Peyer's patch (tissue), 4 donors: ENCODE data around the gene FBXO40. TPM values are rescaled to one million over a fixed set of nuclear protein-coding genes. Genes with fewer than 3 reads are reported as not detected.
"Not testable (repeated sequence)": the region's sequence is repeated elsewhere in the genome, so short reads cannot be mapped to it uniquely, and the experiment has no call there.

ENCODE experiments used
- DNase-seq, 3 donors: peaks; one replicate each; pipeline ENCODE4 v3.0.0-alpha.2; 2017 to 2019
- H3K27ac ChIP-seq, 4 donors: fragments of 200-600 bp; sonication (generic); one replicate each; pipeline ENCODE4 v1.5.1; 2016 to 2019
- H3K27me3 ChIP-seq, 2 donors: fragments of 200-600 bp; sonication (generic); one replicate each; pipeline ENCODE4 v1.5.1; 2019
- H3K36me3 ChIP-seq, 3 donors: fragments of 200-600 bp; sonication (generic); one replicate each; pipeline ENCODE4 v1.5.1; 2016 to 2019
- H3K4me1 ChIP-seq, 4 donors: fragments of 200-600 bp; sonication (generic); one replicate each; pipeline ENCODE4 v1.5.1; 2016 to 2019
- H3K4me3 ChIP-seq, 4 donors: fragments of 200-600 bp; sonication (generic); 1 replicate in 3 of 4; 2 replicates in 1 of 4; pipeline ENCODE4 v1.5.1; 2016 to 2019; ENCODE audit warnings: mild to moderate bottlenecking in 1 of 4
- H3K9me3 ChIP-seq, 4 donors: fragments of 200-600 bp; sonication (generic); one replicate each; pipeline ENCODE4 v1.5.1; 2016 to 2019; ENCODE audit warnings: mild to moderate bottlenecking in 1 of 4
- POLR2A ChIP-seq, 2 donors: fragments of 450-650 bp; IDR thresholded peaks; one replicate each; pipeline ENCODE4 v1.5.1; 2017; ENCODE audit warnings: antibody characterized with exemption in 2 of 2, mild to moderate bottlenecking in 2 of 2, moderate library complexity in 2 of 2
- total RNA-seq, 4 donors: library from RNA; depleted of rRNA; stranded (reverse); fragments of >200 nt; gene quantifications; one replicate each; pipeline ENCODE4 v1.1.0, GENCODE V29; 2016
- TF ChIP-seq, protein P1 (sequence below), 6 experiments: fragments of 450-650 bp in 4 of 6; fragments of 200-600 bp in 2 of 6; sonication (generic) in 1 of 6; IDR thresholded peaks; one replicate each; pipeline ENCODE4 v1.5.1; 2017 to 2019; ENCODE audit warnings: antibody characterized with exemption in 6 of 6, mild to moderate bottlenecking in 3 of 6, moderate library complexity in 1 of 6

The FBXO40 gene
- total RNA-seq, 4 donors from 2014 or later = not detected

DNA sequence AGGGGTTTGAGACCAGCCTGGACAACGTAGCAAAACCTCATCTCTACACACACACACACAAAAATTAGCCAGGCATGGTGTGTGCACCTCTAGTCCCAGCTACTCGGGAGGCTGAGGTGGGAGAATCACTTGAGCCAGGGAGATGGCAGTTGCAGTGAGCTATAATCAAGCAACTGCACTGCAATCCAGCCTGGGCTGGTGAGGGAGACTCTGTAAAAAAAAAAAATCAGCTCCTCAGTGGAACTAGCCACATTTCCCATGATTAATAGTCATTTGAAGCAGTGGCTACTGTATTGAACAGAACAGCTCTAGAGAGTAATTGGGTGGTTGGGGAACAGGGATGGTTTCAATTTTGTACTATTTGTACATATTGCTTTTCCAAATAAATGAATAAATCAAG, 11.5 kb upstream of the FBXO40 start:
- H3K4me3 ChIP-seq = no peak overlapping the region
- H3K9me3 ChIP-seq = no peaks in the 10 kb centered on the region
- TF ChIP-seq POLR2A (IDR thresholded peaks at IDR 0.05) = no peak
- TF ChIP-seq, protein P1, sequence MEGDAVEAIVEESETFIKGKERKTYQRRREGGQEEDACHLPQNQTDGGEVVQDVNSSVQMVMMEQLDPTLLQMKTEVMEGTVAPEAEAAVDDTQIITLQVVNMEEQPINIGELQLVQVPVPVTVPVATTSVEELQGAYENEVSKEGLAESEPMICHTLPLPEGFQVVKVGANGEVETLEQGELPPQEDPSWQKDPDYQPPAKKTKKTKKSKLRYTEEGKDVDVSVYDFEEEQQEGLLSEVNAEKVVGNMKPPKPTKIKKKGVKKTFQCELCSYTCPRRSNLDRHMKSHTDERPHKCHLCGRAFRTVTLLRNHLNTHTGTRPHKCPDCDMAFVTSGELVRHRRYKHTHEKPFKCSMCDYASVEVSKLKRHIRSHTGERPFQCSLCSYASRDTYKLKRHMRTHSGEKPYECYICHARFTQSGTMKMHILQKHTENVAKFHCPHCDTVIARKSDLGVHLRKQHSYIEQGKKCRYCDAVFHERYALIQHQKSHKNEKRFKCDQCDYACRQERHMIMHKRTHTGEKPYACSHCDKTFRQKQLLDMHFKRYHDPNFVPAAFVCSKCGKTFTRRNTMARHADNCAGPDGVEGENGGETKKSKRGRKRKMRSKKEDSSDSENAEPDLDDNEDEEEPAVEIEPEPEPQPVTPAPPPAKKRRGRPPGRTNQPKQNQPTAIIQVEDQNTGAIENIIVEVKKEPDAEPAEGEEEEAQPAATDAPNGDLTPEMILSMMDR (IDR thresholded peaks at IDR 0.05) = no peak
- no peaks in the 10 kb centered on the region for H3K36me3 ChIP-seq
- no peaks in the 10 kb centered on the region for H3K4me1 ChIP-seq
- DNase-seq = no peak
- H3K27me3 ChIP-seq = no peaks in the 10 kb centered on the region
- no peak overlapping the region for H3K27ac ChIP-seq

DNA sequence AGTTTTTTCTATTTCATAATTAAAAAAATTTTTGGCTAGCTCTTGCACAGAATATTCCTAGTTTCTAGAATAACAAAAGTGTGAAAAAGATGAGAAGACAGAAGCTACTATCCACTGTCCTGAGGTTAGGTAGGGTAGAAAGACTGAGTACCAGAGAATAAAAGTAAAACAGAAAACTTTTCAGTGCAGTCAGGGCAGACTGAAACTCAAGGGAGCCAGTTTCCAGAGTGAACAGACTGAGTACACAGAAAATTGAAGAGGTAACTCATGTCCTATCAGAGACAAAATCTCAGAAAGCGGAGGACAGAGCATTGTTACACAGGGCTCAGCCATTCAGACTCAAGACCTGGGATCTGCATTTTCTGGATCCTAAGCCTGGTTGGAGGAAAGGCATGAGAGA, 8.8 kb upstream of the FBXO40 start:
- Histone ChIP-seq H3K4me3 (no peak overlapping the region), H3K27me3 (no peaks in the 10 kb centered on the region), H3K9me3 (no peaks in the 10 kb centered on the region), H3K4me1 (no peaks in the 10 kb centered on the region), H3K27ac (no peak overlapping the region), H3K36me3 (no peaks in the 10 kb centered on the region)
- DNase-seq = no peak
- no peak for TF ChIP-seq POLR2A (IDR thresholded peaks at IDR 0.05)
- TF ChIP-seq, protein P1 (IDR thresholded peaks at IDR 0.05) = no peak

DNA sequence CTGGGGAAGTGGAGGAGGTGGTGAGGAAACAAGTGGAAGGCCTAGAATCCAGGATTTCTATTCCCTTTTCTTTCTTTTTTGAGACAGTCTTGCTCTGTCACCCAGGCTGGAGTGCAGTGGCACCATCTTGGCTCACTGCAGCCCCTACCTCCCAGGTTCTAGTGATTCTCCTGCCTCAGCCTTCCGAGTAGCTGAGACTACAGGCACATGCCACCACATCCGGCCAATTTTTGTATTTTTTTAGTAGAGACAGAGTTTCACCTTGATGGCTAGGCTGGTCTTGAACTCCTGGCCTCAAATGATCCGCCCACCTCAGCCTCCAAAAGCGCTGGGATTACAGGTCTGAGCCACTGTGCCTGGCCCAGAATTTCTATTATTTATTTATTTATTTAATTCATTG, 627 bp downstream of the FBXO40 start:
- H3K36me3 ChIP-seq, H3K27me3 ChIP-seq, H3K9me3 ChIP-seq, DNase-seq, H3K4me1 ChIP-seq, H3K27ac ChIP-seq, H3K4me3 ChIP-seq: not testable (repeated sequence)

DNA sequence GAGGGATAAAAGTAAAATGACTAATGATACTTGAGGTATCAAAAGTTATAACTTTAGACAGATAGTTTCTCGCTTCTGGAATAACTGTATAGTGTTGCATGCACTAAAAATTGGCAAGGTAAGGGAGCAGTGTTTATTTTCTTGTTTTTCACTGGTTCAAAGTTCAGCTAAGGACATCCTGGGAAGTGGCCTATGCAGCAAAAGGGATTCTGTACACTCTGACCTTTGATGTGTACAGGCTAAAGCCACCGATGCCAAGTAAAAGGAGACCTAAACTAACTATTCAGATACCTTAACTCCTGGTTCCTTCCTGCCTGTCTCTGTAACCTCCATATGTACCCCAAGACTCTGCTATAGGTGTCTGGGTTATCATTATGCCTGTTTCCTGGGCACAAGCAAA, 1.7 kb downstream of the FBXO40 start:
- H3K27me3 ChIP-seq = no peaks in the 10 kb centered on the region
- H3K4me3 ChIP-seq = no peak overlapping the region
- TF ChIP-seq, protein P1 (IDR thresholded peaks at IDR 0.05) = no peak
- no peak for TF ChIP-seq POLR2A (IDR thresholded peaks at IDR 0.05)
- no peak for DNase-seq
- H3K9me3 ChIP-seq = no peaks in the 10 kb centered on the region
- no peak overlapping the region for H3K27ac ChIP-seq
- H3K36me3 ChIP-seq = no peaks in the 10 kb centered on the region
- no peaks in the 10 kb centered on the region for H3K4me1 ChIP-seq

DNA sequence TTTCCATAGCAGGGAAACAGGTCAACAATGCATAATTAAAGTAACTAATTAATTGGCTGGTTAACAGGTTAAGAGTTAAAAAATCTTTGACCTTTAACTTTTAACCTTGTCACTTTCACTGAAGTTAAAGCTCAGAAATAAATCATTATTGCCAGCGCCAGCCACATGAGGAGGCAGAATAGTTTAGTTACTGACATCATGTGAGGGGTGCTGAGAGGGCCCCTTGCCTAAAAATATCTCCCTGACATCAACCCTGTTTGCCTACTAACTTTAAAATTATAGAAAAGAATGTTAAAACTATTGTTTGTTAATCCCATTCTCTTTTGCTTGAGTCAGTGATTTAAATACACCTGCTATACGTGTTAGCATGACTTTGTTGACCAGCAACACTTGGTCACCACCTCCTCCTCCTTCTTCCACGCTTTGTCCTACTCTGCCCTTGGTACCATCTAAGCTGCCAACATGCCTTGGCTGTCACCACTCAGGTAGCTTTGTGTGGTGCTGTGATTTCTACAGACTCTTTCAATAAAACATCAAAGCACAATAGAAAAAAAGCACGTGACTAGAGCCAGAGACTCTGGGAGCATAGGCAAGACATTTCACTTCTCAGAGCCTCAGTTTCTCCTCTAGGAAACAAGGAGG, 2.7 kb downstream of the FBXO40 start:
- no peak overlapping the region for H3K4me3 ChIP-seq
- no peak for DNase-seq
- no peaks in the 10 kb centered on the region for H3K9me3 ChIP-seq
- H3K27ac ChIP-seq = no peak overlapping the region
- H3K27me3 ChIP-seq = no peaks in the 10 kb centered on the region
- no peaks in the 10 kb centered on the region for H3K4me1 ChIP-seq
- TF ChIP-seq, protein P1 (IDR thresholded peaks at IDR 0.05) = no peak
- TF ChIP-seq POLR2A (IDR thresholded peaks at IDR 0.05) = no peak
- no peaks in the 10 kb centered on the region for H3K36me3 ChIP-seq

DNA sequence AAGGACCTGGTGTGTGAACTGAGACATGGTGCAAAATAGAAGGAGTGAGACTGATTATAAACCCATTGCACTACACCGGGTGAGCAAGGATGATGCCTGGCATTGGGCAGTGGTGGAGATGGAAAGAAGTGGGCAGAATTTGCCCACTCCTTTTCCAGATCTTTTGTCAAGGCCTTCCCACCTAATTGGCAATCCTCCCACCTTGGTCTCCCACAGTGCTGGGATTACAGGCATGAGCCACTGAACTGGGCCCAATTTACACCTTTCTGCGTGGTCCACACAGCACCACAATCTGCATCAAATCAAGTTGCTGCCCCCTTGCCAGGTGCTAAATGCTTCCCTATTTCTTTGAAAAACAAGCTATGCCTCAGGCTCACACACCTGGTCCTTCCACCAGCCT, 5.4 kb downstream of the FBXO40 start:
- Histone ChIP-seq H3K4me3 (no peak overlapping the region), H3K27ac (no peak overlapping the region), H3K9me3 (no peaks in the 10 kb centered on the region), H3K4me1 (no peaks in the 10 kb centered on the region), H3K36me3 (no peaks in the 10 kb centered on the region), H3K27me3 (no peaks in the 10 kb centered on the region)
- TF ChIP-seq POLR2A (IDR thresholded peaks at IDR 0.05) = no peak
- TF ChIP-seq, protein P1 (IDR thresholded peaks at IDR 0.05) = no peak
- no peak for DNase-seq

DNA sequence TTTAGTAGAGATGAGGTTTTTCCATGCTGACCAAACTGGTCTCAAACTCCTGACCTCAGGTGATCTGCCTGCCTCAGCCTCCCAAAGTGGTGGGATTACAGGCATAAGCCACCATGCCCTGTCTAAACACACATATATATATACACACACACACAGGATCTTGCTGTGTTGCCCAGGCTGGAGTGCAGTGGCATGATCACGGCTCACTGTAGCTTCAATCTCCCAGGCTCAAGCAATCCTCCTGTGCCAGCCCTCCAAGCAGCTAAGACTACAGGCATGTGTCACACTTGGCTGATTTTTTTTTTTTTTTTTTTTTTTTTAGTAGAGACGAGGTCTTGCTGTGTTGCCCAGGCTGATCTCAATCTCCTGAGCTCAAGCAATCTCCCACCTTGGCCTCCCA, 6.7 kb downstream of the FBXO40 start:
- not testable (repeated sequence) for H3K4me3 ChIP-seq, H3K27ac ChIP-seq, H3K36me3 ChIP-seq, H3K4me1 ChIP-seq, H3K9me3 ChIP-seq, DNase-seq, H3K27me3 ChIP-seq
